GM23248 (cell line): Measurements from ENCODE around the gene SPPL3.

Source experiments
- EZH2 ChIP-seq: fragments of 200-600 bp; sonication (generic); IDR thresholded peaks from 2 replicates; pipeline ENCODE4 v1.6.1; 2018; ENCODE audit warnings: antibody characterized with exemption, mild to moderate bottlenecking; ENCODE audit not compliant: insufficient read depth, poor library complexity, severe bottlenecking
- EZH2phosphoT487 ChIP-seq: fragments of 200-600 bp; sonication (generic); IDR thresholded peaks from 2 replicates; pipeline ENCODE4 v1.6.1; 2018; ENCODE audit warnings: antibody characterized with exemption, moderate library complexity, mild to moderate bottlenecking, low read depth; ENCODE audit not compliant: insufficient read depth

DNA sequence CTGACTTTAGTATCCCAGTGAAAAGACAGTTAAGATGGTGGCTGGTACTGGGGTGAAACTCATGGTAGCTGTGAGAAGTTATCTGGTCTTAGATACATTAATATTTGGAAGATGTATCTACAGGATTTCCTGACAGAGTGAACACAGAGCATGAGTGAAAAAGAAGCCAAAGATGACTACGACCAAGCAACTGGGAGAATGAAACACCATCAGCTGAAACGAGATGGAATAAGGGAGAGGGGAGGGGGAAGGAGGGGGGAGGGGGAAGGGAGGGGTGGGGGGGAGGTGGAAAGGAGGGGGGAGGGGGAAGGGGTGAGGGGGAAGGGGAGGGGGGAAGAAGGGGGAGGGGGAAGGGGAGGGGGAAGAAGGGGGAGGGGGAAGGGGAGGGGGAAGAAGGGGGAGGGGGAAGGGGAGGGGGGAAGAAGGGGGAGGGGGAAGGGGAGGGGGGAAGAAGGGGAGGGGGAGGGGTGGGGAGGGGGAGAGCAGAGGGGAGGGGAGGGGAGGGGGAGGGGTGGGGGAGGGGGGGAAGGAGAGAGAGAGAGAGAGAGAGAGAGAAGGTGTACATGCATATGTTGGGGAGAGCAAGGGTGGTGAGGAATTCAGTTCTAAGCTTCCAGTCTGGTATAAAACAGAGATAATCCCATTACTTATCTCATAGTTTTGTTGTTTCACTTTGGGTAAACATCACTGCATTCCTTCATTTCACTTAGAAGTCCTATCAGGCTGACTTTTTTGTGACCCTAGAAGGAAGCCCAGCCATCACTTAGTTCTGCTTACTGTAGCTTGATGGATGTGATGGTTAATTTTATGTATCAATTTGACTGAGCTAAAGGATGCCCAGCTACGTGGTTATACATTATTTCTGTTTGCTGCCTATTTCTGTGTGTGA is 73.9 kb downstream of the SPPL3 start:
- TF ChIP-seq EZH2 (no peak), EZH2phosphoT487 (no peak)
